ENCODE measurements around the gene KRTAP10-4. TPM values are rescaled to one million over a fixed set of nuclear protein-coding genes. Genes with fewer than 3 reads are reported as not detected.
"Not testable (repeated sequence)": the region's sequence is repeated elsewhere in the genome, so short reads cannot be mapped to it uniquely, and the experiment has no call there.

The KRTAP10-4 gene
- not detected for total RNA-seq (2021; fragmentation: NEBNext Ultra II Directional; extraction: Animal tissue kit (Norgen Biotek cat#: 25700))
- long read RNA-seq = 0 reads

GRCh38 chr21:44573630-44574456 lies at the start of gene KRTAP10-4:
KRTAP10-4 (plus strand) TSS chr21:44573729; CDS start chr21:44573759, 30 bp downstream.
- not testable (repeated sequence) for H3K4me3 Mint-ChIP-seq; H3K27me3 Mint-ChIP-seq (ENCODE audit: insufficient read depth); H3K4me1 Mint-ChIP-seq (ENCODE audit: low read depth); DNase-seq; H3K27ac Mint-ChIP-seq
- H3K36me3 Mint-ChIP-seq (ENCODE audit: low read depth) = peaks cover 11% of the 10 kb centered on the region; the same call in 1 of the 2 replicates
- peaks cover 69% of the 10 kb centered on the region for H3K9me3 Mint-ChIP-seq

DNA sequence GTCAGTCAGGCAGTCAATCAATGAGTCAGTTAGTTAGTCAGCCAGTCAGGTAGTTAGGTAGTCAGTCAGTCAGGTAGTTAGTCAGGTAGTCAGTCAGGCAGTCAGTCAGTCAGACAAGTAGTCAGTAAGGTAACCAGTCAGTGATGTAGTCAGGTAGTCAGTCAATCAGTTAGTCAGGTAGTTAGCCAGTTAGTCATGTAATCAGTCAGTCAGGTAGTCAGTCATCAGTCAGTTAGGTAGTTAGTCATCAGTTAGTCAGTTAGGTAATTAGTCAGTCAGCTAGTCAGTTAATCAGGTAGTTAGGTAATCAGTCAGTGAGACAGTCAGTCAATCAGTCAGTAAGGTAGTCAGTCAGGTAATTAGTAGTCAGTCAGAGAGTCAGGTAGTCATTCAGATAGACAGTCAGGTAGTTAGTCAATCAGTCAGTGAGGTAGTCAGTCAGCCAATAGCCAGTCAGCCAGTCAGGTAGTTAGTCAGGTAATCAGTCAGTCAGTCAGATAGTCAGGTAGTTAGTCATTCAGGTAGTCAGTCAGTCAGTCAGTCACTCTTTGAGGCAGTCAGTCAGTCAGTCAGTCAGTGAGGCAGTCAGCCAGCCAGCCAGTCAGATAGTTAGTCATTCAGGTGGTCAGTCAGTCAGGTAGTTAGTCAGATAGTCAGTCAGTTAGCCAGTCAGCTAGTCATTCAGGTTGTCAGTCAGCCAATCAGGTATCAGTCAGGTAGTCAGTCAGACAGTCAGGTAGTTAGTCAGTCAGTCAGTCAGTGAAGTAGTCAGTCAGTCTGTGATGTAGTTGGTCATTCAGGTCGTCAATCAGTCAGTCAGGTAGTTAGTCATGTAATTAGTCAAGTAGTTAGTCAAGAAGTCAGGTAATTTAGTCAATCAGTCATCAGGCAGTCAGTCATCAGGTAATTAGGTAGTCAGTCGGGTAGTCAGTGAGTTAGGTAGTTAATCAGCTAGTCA lies 48.8 kb upstream of the KRTAP10-4 start:
- Mint-ChIP-seq H3K4me1 (ENCODE audit: low read depth) (no peaks in the 10 kb centered on the region), H3K27me3 (ENCODE audit: insufficient read depth) (no peaks in the 10 kb centered on the region), H3K36me3 (ENCODE audit: low read depth) (no peaks in the 10 kb centered on the region), H3K27ac (no peak overlapping the region), H3K4me3 (no peak overlapping the region), H3K9me3 (peaks cover 12% of the 10 kb centered on the region; the same call in 1 of the 2 replicates)
- TF ChIP-seq, protein P1, sequence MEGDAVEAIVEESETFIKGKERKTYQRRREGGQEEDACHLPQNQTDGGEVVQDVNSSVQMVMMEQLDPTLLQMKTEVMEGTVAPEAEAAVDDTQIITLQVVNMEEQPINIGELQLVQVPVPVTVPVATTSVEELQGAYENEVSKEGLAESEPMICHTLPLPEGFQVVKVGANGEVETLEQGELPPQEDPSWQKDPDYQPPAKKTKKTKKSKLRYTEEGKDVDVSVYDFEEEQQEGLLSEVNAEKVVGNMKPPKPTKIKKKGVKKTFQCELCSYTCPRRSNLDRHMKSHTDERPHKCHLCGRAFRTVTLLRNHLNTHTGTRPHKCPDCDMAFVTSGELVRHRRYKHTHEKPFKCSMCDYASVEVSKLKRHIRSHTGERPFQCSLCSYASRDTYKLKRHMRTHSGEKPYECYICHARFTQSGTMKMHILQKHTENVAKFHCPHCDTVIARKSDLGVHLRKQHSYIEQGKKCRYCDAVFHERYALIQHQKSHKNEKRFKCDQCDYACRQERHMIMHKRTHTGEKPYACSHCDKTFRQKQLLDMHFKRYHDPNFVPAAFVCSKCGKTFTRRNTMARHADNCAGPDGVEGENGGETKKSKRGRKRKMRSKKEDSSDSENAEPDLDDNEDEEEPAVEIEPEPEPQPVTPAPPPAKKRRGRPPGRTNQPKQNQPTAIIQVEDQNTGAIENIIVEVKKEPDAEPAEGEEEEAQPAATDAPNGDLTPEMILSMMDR (IDR thresholded peaks at IDR 0.05) = no peak
- DNase-seq = no peak

GRCh38 chr21:44525391-44526095 lies 48.0 kb upstream of the KRTAP10-4 start:
- H3K4me3 Mint-ChIP-seq = no peak overlapping the region
- TF ChIP-seq, protein P1 (IDR thresholded peaks at IDR 0.05) = no peak
- H3K27ac Mint-ChIP-seq = no peak overlapping the region
- H3K27me3 Mint-ChIP-seq (ENCODE audit: insufficient read depth) = peaks cover 1% of the 10 kb centered on the region
- H3K9me3 Mint-ChIP-seq = peaks cover 13% of the 10 kb centered on the region
- no peaks in the 10 kb centered on the region for H3K36me3 Mint-ChIP-seq (ENCODE audit: low read depth)
- no peak for DNase-seq
- no peaks in the 10 kb centered on the region for H3K4me1 Mint-ChIP-seq (ENCODE audit: low read depth)

DNA sequence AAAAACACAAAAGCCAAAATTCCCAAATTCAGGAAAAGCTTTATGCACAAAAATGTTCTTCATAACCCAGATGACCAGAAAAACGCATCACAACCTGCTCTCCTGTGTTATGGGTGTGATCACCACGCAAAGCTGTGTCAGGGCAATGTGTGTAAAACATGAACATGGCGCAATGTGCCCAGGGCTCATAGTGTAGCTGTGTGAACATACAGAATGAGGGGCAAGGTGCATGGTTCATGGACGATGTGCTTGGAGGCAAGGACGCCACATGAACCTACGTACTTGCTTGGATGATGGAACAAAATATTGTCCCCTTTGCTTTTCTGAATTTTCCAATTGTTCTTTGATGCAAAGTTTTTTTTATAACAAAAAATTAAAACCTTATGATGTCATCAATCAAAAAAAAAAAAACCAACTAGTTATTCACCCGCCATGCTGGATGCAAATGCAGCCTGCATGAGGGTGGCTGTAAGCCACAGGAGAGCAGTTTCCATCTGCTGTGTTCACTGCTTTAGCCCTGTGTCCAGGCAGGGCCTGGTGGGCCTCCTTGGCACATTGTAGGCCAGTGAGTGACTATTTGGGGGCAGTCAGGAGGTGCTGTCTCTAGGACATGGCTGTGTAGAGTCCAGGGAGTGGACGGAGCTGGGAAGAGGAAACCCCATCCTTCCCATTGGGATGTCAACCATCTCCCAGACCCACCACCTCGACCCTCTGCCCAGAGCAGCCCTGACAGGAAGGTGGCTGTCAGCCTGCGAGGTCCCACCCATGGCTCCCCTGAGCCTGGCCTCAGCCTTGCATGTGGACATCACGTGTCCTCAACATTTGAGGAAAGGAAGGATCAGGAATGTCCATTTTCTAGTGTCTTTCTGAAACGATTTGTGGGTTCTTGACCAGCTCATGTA lies 47.2 kb upstream of the KRTAP10-4 start:
- Mint-ChIP-seq H3K36me3 (ENCODE audit: low read depth) (no peaks in the 10 kb centered on the region), H3K9me3 (peaks cover 15% of the 10 kb centered on the region), H3K4me3 (no peak overlapping the region), H3K27ac (no peak overlapping the region), H3K4me1 (ENCODE audit: low read depth) (no peaks in the 10 kb centered on the region), H3K27me3 (ENCODE audit: insufficient read depth) (peaks cover 1% of the 10 kb centered on the region)
- no peak for DNase-seq
- TF ChIP-seq, protein P1 (IDR thresholded peaks at IDR 0.05) = no peak

- no peak for DNase-seq
- Mint-ChIP-seq H3K9me3 (peaks cover 16% of the 10 kb centered on the region), H3K36me3 (ENCODE audit: low read depth) (no peaks in the 10 kb centered on the region), H3K4me1 (ENCODE audit: low read depth) (no peaks in the 10 kb centered on the region), H3K4me3 (no peak overlapping the region), H3K27me3 (ENCODE audit: insufficient read depth) (peaks cover 1% of the 10 kb centered on the region), H3K27ac (no peak overlapping the region)
- TF ChIP-seq, protein P1 (IDR thresholded peaks at IDR 0.05) = no peak
Observed at GRCh38 chr21:44527156-44527982, 46.2 kb upstream of the KRTAP10-4 start.
